Measurements from ENCODE around the gene ZNF827. TPM values are rescaled to one million over a fixed set of nuclear protein-coding genes. Genes with fewer than 3 reads are reported as not detected.

ZNF827 gene
- total RNA-seq, 4 donors from 2014 or later: 23.9 to 52.3 (median 29.3) TPM

DNA sequence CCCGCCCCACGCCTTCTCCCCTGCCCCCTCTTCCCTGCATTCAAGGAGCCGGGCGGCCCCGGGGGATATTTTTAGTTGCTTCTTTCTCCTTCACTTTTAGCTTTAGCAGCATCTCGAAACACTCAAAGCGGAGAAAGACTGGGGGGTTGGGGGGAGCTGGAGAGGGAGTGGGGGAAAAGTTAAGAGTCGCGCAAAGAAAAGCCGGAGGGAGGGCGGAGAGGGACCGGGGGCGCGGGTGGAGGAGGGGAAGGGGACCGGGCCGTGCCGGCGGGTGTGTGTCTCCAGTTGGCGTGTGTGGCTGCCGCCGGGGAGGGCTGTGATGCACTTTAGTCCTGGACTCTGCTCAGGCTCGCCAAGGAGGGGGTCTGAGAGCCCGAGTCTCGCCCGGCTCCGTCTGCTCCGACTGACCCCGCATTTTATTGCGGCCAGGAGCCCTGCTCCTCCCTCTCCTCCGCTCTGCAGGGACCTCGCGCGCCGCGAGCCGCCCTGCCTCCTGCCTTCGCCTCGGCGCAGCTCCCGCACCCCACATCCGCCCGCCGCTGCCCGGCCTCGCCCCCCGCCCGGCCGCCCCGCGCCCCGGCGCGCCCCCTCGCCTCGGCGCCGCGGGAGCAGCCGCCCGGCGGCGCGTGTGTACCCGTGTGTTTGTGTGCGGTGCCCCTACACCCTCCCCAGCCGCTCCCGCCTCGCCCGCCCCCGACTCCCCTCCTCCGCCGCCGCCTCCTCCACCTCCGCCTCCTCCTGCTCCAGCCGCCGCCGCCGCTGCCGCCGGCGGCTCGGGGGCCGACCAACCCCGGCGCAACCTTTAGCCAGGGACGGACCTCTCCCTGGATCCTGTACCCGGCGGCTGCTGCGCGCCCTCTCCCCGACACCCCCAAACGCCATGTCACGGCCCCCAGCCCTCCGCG, 1.4 kb downstream of the ZNF827 start:
- DNase-seq: peak; percentile 76 to 80
- TF ChIP-seq, protein P1, sequence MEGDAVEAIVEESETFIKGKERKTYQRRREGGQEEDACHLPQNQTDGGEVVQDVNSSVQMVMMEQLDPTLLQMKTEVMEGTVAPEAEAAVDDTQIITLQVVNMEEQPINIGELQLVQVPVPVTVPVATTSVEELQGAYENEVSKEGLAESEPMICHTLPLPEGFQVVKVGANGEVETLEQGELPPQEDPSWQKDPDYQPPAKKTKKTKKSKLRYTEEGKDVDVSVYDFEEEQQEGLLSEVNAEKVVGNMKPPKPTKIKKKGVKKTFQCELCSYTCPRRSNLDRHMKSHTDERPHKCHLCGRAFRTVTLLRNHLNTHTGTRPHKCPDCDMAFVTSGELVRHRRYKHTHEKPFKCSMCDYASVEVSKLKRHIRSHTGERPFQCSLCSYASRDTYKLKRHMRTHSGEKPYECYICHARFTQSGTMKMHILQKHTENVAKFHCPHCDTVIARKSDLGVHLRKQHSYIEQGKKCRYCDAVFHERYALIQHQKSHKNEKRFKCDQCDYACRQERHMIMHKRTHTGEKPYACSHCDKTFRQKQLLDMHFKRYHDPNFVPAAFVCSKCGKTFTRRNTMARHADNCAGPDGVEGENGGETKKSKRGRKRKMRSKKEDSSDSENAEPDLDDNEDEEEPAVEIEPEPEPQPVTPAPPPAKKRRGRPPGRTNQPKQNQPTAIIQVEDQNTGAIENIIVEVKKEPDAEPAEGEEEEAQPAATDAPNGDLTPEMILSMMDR (IDR thresholded peaks at IDR 0.05): no peak
- TF ChIP-seq POLR2A (IDR thresholded peaks at IDR 0.05): peak in 1 of 2 donors; percentile 68
- no peaks in the 10 kb centered on the region for H3K9me3 ChIP-seq
- peak overlapping the region; percentile 81 to 87 (median 85) for H3K4me3 ChIP-seq (replicated peaks in 1 of 3)
- peaks cover 8 to 13% of the 10 kb centered on the region in 2 donors for H3K4me1 ChIP-seq
- intact Hi-C loops (cut with DNase I): loop anchor here (10.0 kb wide), 1 partner anchor 52 kb away; no protein-coding TSS in a partner anchor
- WGBS, 2 donors: 1% methylated on average over 40 to 45 of the region's 95 CpGs
- H3K27me3 ChIP-seq: no peaks in the 10 kb centered on the region
- H3K36me3 ChIP-seq: no peaks in the 10 kb centered on the region
- peak overlapping the region; percentile 93 to 98 (median 95) for H3K27ac ChIP-seq

DNA sequence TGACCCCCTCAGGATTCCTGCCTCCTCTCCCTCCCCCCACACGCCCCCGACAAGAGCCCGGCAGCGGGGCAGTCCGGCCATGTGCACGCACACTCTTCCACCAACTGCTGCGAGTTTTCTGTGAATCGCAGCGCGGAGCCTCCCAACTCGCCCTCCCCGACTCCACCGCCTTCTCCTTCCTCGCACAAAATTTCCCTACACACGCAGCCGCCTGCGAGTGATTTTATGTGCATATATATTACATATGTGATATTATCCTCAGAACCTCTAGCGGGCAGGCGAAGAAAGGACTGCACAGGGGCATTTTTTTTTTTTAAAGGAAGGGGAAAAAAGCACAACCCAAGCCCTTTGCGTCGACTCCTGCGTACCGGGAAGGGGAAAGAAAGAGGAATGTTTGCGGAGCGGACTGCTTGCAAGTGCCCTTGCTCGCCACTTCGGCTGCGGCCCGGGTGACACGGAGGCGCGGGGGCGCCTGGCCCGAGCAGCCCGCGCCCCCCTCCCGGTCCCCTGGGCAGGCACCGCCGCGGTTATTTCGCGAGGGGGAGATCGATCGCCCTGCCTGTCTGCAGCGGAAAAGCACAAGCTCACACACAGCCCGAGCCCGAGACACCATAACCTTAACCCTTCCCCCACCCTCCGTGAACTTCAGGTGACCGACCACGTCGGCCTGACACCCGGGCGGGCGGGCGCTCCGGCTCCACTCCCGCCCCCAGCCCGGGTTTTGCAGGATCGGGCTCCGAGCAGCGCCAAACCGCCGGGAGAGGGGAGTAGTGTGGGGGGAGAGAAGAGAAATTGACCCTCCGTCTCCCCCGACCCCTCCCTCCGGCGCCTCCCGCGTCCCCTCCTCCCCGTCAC, 2.3 kb downstream of the ZNF827 start:
- no peaks in the 10 kb centered on the region for H3K9me3 ChIP-seq
- no peaks in the 10 kb centered on the region for H3K36me3 ChIP-seq
- H3K4me1 ChIP-seq: peaks cover 8 to 13% of the 10 kb centered on the region in 2 donors
- DNase-seq: peak; percentile 80 to 81
- peak overlapping the region; percentile 93 to 98 (median 95) for H3K27ac ChIP-seq
- WGBS, 2 donors: 1% methylated on average over 49 to 58 of the region's 70 CpGs
- intact Hi-C loops (cut with DNase I): loop anchor here (10.0 kb wide), 1 partner anchor 52 kb away; no protein-coding TSS in a partner anchor
- H3K27me3 ChIP-seq: no peaks in the 10 kb centered on the region
- TF ChIP-seq, protein P1 (IDR thresholded peaks at IDR 0.05): peak in 3 of 6 experiments; percentile 2 to 41 (median 26)
- peak; percentile 24 to 70 for TF ChIP-seq POLR2A (IDR thresholded peaks at IDR 0.05)
- peak overlapping the region; percentile 81 to 87 (median 85) for H3K4me3 ChIP-seq (replicated peaks in 1 of 3)

DNA sequence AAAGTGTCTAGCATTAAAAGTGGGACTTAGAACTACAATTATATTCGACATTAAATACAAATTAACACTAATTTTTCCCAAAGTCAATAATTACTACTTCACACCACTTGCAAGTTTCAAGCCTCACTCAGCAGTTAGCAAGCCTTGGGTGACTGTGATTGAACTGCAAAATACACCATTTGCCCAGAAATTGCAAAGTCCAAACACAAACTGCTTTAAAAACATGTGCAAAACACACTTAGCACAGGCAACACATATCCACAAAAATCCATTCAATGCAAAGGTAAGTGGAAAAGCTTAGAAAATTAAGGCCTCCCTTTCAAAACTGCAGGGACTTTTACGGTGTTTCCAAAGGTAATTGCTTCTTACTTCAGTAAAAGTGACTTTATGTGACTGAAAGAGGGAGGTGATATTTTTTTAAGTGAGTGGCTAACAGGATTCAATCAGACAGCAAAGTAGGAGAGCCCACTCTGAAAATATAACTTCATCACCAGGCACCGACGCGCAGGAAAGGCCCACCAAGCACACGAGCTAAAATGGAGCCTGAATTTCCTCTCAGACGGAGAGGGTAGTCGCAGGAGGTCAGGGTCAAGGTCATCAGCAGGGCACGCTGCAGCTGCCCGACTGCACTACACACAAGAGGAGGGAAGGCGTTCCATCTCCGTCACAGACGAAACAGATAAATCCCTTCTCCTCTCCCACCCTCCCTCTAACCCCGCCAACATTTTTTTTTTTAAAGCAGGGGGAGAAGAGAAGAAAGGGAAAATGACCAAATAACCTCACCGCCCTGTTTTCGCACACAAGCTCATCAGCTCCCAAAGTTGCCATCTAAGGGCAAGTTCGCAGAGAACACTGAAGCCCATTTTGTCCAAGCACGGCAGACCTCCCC, 3.1 kb downstream of the ZNF827 start:
- peaks cover 8 to 13% of the 10 kb centered on the region in 2 donors for H3K4me1 ChIP-seq
- TF ChIP-seq, protein P1 (IDR thresholded peaks at IDR 0.05): no peak
- TF ChIP-seq POLR2A (IDR thresholded peaks at IDR 0.05): no peak
- WGBS, 2 donors: 7 to 9% methylated on average over 18 of the region's 18 CpGs
- H3K9me3 ChIP-seq: no peaks in the 10 kb centered on the region
- peak; percentile 36 to 43 for DNase-seq
- H3K27me3 ChIP-seq: no peaks in the 10 kb centered on the region
- intact Hi-C loops (cut with DNase I): loop anchor here (10.0 kb wide), 1 partner anchor 51 kb away; no protein-coding TSS in a partner anchor
- peak overlapping the region; percentile 93 to 98 (median 95) for H3K27ac ChIP-seq
- H3K4me3 ChIP-seq (replicated peaks in 1 of 3): peak overlapping the region; percentile 81 to 87 (median 85)
- H3K36me3 ChIP-seq: no peaks in the 10 kb centered on the region

DNA sequence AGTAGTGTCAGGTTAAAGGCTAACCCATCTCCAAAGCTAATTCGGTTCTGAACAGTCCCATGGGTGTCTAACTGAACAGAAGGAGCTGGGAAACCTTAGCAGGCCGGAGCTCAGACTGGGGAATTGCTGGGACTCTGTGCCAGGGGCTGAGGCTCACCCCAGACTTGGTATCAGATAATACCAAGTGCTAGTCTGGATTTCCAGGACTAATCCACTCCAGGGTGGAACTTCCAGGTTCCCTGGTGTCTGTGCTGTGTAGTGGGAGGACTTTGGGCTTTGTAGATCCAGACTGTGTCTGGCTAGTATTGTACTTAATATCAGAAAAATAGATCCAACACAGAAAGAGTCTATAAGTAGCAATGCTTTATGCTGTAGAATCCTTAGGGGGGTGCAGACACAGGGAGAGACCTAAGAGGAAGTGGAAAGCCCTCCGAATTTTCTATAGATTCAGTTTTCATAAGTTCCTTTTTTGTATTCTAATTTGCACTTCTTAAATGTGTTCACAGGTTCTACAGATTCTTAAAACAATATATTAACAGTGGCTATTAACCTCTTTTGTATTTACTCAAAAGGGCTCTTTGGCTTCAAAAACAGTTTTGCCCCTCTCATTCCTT, 4.1 kb downstream of the ZNF827 start:
- Histone ChIP-seq H3K27ac (peak overlapping the region in 2 of 3 donors; percentile 93 to 98), H3K27me3 (no peaks in the 10 kb centered on the region), H3K9me3 (no peaks in the 10 kb centered on the region), H3K36me3 (no peaks in the 10 kb centered on the region), H3K4me3 (replicated peaks in 1 of 3) (no peak overlapping the region), H3K4me1 (peaks cover 12 to 13% of the 10 kb centered on the region in 2 donors)
- TF ChIP-seq, protein P1 (IDR thresholded peaks at IDR 0.05): no peak
- no peak for TF ChIP-seq POLR2A (IDR thresholded peaks at IDR 0.05)
- intact Hi-C loops (cut with DNase I): loop anchor here (10.0 kb wide), 1 partner anchor 50 kb away; no protein-coding TSS in a partner anchor
- DNase-seq: peak in 1 of 2 donors; percentile 4
- 82 to 91% methylated on average over 3 of the region's 3 CpGs for WGBS, 2 donors

All from thyroid gland (tissue), 4 donors.